GM21367 (cell line): ENCODE results near the gene ARL16.

Source experiments
- ATAC-seq: cut with Tn5 transposase; IDR thresholded peaks from one replicate; pipeline ENCODE4 v1.9.1; 2021; ENCODE audit not compliant: unreplicated experiment

The ARL16 gene

DNA sequence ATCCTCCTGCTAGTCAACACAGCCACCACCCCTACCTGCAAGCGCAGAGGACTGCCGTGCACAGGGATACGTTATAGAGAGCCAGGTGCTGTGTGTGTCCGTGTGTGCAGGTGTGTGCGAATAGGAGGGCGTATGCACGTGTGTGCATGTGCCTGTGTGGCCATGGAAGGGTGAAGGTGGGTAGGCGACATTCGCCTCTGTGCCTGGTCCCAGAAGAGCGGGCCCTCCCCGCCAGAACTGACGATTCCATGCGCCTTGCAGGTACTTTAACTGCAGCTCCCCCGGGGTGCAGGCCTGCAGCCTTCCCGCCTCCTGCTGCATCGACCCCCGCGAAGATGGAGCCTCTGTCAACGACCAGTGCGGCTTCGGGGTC, 36.0 kb downstream of the ARL16 start:
- no peak for ATAC-seq

DNA sequence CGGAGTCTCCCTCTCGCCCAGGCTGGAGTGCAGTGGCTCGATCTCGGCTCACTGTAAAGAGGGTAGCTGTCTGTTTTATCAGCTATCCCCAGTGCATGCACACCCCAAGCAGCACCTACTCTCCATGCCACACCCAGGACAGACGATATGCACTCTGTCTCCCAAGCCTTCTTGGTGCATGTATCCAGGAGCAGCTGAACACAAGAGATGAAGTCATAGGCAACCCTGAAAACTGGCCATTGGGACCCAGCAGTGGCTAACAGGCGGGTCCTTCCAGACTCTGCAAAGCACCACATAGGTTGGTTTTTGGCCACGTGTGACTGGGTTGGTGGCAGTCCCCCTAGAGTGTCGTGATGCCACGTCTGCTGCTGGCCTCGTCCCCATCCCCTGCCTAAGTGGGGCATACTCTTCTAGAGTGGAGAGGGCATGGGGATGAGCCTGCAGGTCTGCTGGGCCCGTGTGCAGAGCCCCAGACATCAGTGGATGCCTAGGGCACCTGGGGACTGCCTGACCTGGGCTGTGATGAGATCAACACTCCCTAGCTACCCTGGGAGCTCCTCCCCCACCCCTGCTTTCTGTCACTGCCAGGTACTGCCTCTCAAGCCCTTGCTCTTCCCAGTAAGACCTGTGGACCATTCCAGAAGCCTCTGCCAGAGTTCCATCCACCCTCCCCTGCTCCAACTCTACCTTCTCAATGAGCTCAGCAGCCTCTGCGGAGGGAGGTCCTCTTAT, 36.6 kb downstream of the ARL16 start:
- no peak for ATAC-seq

DNA sequence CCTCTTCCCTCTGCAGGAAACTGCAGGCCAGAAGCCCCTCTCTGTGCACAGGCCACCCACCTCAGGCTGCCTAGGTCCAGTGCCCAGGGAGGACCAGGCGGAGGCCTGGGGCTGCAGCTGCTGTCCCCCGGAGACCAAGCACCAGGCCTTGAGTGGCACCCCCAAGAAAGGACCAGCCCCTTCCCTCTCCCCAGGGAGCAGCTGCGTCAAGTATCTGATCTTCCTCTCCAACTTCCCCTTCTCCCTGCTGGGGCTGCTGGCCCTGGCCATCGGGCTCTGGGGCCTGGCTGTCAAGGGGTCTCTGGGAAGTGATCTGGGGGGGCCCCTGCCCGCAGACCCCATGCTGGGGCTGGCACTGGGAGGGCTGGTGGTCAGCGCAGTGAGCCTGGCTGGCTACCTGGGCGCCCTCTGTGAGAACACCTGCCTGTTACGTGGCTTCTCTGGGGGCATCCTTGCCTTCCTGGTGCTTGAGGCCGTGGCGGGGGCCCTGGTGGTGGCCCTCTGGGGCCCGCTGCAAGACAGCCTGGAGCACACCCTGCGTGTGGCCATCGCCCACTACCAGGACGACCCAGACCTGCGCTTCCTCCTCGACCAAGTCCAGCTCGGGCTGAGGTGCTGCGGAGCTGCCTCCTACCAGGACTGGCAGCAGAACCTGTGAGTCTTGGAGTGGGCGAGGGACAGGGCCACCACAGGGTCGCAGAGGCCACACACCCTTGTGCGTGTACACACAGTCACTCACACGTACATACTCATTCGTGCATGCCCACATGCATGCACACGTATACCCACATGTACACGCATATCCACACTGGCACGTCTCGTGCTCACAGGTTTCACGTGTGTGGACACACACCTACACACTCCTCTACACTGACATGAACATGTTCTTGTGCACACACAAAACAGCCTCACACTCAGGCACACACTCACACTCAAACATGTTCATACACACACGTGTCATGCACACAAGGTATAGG, 38.3 kb downstream of the ARL16 start:
- ATAC-seq = no peak

DNA sequence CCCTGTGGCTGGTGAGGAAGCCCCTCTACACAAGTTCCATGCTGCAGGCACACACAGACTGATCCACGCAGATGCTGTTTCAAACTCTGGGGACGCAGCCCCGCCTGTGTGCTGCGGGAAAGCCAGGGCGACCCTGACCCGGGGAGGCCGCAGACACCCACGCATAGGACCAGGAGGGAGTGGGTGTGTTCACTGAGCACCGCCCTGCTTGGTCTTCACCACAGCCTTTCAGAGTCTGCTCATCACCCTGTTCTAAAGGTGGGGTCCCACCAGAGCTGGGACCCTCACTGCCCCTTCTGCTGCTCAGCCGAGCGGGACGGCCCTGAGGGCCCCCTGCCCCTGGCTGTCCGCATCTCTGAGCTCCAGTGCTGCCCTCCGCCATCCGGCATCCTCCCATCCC, 39.1 kb downstream of the ARL16 start:
- ATAC-seq = no peak

DNA sequence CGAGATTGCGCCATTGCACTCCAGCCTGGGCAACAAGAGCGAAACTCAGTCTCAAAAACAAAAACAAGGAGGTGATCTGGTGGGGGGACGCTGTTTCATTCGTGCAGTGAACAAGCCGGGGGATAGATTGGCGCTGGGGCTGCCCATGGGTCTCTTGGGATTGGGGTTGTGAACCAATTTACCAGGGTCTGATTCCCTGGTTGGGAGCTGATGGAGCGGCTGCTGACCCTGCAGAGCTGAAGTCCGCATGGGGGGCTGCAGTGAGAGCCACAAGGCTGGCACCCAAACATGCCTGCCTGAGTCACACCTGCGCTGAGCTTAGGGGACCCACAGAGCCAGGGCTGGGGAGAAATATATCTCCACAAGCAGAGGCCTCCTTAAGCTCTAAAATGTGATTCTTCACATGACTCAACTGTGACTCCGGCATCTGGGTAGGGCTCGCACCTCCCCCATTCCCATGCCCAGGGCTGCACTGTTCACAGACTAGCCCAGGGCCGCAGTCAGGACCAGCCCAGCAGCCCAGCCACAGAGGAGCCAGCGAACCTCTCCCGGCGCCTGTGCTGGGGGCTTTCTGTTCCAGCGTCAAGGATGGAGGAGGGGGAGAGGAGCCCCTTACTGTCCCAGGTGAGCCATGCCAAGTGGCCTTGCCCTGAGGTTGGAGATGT, 41.6 kb downstream of the ARL16 start:
- ATAC-seq = no peak

DNA sequence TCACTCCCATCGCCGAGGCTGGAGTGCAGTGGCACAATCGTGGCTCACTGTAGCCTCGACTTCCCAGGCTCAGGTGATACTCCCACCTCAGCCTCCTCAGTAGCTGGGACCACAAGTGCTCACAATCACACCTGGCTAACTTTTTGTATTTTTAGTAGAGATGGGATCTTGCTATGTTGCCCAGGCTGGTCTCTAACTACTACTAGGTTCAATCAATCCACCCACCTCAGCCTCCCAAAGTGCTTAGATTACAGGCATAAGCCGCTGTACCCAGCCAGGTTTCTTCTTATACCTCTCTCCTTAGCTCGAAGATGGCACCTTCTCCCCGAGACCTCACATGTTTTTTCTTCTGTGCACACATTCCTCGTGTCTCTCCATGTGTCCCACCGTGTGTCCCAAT, 43.6 kb downstream of the ARL16 start:
- ATAC-seq = no peak

DNA sequence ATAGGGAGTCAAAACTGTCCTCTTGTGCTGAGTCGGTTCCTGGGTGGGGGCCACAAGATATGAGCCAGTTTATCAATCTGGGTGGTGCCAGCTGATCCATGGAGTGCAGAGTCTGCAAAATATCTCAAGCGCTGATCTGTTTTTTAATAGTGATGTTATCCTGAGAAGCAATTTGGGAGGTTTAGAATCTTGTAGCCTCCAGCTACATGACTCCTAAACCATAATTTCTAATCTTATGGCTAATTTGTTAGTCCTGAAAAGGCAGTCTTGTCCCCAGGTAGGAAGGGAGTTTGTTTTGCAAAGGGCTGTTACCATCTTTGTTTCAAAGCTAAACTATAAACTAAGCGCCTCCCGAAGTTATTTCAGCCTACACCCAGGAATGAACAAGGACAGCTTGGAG, 44.9 kb downstream of the ARL16 start:
- ATAC-seq = no peak

DNA sequence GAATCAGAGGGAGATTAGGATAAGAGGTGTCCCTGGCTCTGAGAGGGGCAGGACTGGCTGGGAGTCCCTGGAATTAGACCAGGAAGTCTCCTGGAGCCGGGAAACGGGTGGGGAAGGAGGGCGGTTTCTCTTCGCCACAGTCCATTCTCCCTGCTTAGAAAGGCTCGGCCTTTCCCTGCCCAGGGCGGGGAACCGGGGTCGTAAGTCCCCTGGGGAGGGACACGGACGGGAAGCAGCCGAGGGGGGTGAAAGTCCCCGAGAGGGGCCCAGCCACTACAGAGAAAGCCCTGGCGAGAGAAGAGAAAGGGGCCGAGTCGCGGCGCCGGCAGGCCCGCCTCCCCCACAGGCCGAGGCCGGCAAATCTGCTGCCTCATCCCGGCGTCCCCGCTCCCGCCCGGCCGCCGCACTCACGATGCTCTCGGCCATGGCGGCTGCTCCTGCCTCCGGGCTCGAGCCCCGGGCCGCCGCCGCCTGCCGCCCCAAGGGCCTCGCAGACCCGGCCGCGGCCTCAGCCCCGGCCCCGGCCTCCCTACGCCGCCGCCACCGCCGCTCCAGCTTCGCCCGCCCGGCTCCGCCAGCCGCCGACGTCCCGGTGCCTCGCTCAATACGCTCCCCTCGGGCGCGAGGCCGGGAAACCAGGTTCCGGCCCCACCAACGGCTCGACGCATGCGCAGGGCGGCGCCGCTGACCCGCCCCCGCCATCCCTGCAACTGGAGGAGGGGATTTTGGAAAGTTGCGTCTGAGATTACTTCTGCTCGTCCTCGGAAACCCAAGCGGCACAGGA, 46.9 kb downstream of the ARL16 start, which contains the start of the genes NPLOC4 and TSPAN10:
NPLOC4 (minus strand) TSS at position 608 of the 784 bp plus-strand sequence; CDS start at position 426, 182 bp downstream.
TSPAN10 (plus strand) TSS at position 692 of the 784 bp plus-strand sequence. CDS start 5,217 bp downstream, outside the sequence.
- ATAC-seq = peak; percentile 70

DNA sequence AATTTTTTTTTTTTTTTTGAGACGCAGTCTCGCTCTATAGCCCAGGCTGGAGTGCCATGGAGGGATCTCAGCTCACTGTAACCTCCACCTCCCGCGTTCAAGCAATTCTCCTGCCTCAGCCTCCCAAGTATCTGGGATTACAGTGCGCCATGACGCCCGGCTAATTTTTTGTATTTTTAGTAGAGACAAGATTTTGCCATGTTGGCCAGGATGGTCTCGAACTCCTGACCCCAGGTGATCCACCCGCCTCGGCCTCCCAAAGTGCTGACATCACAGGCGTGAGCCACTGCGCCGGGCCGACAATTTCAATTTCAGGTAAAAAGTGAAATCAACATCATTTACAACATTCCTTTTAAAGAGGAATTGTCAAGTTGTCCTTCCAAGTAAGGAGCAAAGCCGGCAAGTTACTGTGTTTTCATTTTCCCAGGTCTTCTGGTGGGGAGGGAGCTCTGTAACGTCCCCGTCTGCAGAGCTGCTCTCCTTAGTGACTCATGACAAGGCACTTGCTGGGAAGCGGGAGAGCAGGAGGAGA, 47.6 kb downstream of the ARL16 start:
- ATAC-seq = no peak

DNA sequence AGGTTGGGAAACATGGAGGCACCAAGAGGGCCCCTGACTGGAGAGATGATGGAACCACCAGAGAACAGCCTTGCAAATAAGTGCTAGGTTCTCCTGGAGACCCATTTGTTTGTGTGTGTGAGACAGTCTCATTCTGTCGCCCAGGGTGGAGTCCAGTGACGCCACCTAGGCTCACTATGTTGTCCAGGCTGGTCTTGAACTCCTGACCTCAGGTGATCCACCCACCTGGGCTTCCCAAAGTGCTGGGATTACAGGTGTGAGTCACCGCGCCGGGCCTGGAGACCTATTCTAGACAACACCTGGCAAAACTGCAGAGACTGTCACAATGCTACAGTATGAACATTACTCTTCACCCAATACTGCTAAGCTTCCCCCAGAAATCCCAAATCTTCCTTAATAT, 48.2 kb downstream of the ARL16 start:
- no peak for ATAC-seq

DNA sequence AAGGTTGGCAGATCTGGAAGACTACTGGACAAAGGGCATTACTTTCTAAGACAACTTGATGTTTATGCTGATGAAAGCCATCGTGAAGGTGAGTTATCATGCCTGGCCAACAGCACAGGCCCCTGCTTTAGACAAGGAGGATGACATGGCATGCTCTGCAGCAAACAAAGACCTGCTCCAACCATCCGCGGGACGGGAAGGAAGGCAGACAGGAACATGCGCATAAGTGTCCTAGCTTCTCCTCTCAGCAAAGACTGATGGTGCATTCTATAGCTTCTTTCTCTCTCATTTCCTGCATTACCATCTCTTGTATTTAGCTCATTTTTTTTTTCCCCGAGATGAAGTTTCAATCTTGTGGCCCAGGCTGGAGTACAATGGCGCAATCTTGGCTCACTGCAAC, 52.1 kb downstream of the ARL16 start:
- no peak for ATAC-seq
